WTC11 (cell line): ENCODE results near the gene MEGF10.

ENCODE experiments used
- EMX1 ChIP-seq: fragments of 250-450 bp; sonication (Bioruptor Pico); IDR thresholded peaks from 2 replicates; pipeline ENCODE4 v1.8.0; 2021; ENCODE audit warnings: mild to moderate bottlenecking
- GRHL2 ChIP-seq: fragments of 250-450 bp; sonication (Bioruptor Pico); IDR thresholded peaks from 2 replicates; pipeline ENCODE4 v1.8.0; 2022; ENCODE audit warnings: mild to moderate bottlenecking, moderate library complexity; ENCODE audit not compliant: insufficient replicate concordance, severe bottlenecking
- MYBL2 ChIP-seq: sonication (generic); formaldehyde crosslinking; IDR thresholded peaks from 2 replicates; pipeline ENCODE4 v1.8.1; 2023; ENCODE audit warnings: mild to moderate bottlenecking, moderate library complexity, missing genetic modification reagents
- RELA ChIP-seq: sonication (generic); formaldehyde crosslinking; IDR thresholded peaks from 2 replicates; pipeline ENCODE4 v1.8.1; 2022; ENCODE audit warnings: missing genetic modification reagents, mild to moderate bottlenecking, borderline replicate concordance
- SMAD3 ChIP-seq: sonication (generic); formaldehyde crosslinking; IDR thresholded peaks from 2 replicates; pipeline ENCODE4 v1.8.0; 2022; ENCODE audit warnings: missing genetic modification reagents, mild to moderate bottlenecking, borderline replicate concordance
- SOX15 ChIP-seq: fragments of 250-450 bp; sonication (Bioruptor Pico); IDR thresholded peaks from 2 replicates; pipeline ENCODE4 v1.9.0; 2021; ENCODE audit warnings: mild to moderate bottlenecking
- SP1 ChIP-seq: sonication (generic); formaldehyde crosslinking; conservative IDR thresholded peaks from 2 replicates; pipeline ENCODE4 v1.8.1; 2022; ENCODE audit warnings: missing genetic modification reagents
- TEAD4 ChIP-seq: sonication (generic); formaldehyde crosslinking; IDR thresholded peaks from 2 replicates; pipeline ENCODE4 v1.8.0; 2022; ENCODE audit warnings: mild to moderate bottlenecking, missing genetic modification reagents
- USF1 ChIP-seq: sonication (generic); formaldehyde crosslinking; IDR thresholded peaks from 2 replicates; pipeline ENCODE4 v1.8.0; 2022; ENCODE audit warnings: mild to moderate bottlenecking, missing genetic modification reagents
- ZBTB43 ChIP-seq: sonication (generic); formaldehyde crosslinking; IDR thresholded peaks from 2 replicates; pipeline ENCODE4 v1.8.1; 2023; ENCODE audit warnings: mild to moderate bottlenecking, missing genetic modification reagents
- ZNF121 ChIP-seq: sonication (generic); formaldehyde crosslinking; IDR thresholded peaks from 2 replicates; pipeline ENCODE4 v1.8.0; 2023; ENCODE audit warnings: missing genetic modification reagents
- TF ChIP-seq, protein P1 (sequence below): fragments of 200-600 bp; IDR thresholded peaks from 2 replicates; pipeline ENCODE4 v1.8.0; 2022; ENCODE audit warnings: antibody characterized with exemption
- TF ChIP-seq, protein P2 (sequence below): sonication (generic); formaldehyde crosslinking; IDR thresholded peaks from 2 replicates; pipeline ENCODE4 v1.8.1; 2023; ENCODE audit warnings: mild to moderate bottlenecking, missing genetic modification reagents, moderate library complexity

- TF ChIP-seq ZNF121 (CRISPR knock-in tag) (no peak), SMAD3 (CRISPR knock-in tag) (no peak), GRHL2 (CRISPR knock-in tag) (no peak), USF1 (no peak), RELA (CRISPR knock-in tag) (no peak), EMX1 (CRISPR knock-in tag) (no peak), SOX15 (CRISPR knock-in tag) (no peak), SP1 (CRISPR knock-in tag) (no peak), MYBL2 (CRISPR knock-in tag) (no peak), TEAD4 (CRISPR knock-in tag) (no peak), ZBTB43 (CRISPR knock-in tag) (no peak)
- TF ChIP-seq, protein P1, sequence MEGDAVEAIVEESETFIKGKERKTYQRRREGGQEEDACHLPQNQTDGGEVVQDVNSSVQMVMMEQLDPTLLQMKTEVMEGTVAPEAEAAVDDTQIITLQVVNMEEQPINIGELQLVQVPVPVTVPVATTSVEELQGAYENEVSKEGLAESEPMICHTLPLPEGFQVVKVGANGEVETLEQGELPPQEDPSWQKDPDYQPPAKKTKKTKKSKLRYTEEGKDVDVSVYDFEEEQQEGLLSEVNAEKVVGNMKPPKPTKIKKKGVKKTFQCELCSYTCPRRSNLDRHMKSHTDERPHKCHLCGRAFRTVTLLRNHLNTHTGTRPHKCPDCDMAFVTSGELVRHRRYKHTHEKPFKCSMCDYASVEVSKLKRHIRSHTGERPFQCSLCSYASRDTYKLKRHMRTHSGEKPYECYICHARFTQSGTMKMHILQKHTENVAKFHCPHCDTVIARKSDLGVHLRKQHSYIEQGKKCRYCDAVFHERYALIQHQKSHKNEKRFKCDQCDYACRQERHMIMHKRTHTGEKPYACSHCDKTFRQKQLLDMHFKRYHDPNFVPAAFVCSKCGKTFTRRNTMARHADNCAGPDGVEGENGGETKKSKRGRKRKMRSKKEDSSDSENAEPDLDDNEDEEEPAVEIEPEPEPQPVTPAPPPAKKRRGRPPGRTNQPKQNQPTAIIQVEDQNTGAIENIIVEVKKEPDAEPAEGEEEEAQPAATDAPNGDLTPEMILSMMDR = no peak
- TF ChIP-seq, protein P2, sequence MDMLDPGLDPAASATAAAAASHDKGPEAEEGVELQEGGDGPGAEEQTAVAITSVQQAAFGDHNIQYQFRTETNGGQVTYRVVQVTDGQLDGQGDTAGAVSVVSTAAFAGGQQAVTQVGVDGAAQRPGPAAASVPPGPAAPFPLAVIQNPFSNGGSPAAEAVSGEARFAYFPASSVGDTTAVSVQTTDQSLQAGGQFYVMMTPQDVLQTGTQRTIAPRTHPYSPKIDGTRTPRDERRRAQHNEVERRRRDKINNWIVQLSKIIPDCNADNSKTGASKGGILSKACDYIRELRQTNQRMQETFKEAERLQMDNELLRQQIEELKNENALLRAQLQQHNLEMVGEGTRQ = no peak
Measured at GRCh38 chr5:127370631-127371030, 80.0 kb downstream of the MEGF10 start.
